Stimulated activated CD4-positive, alpha-beta T cell treated with anti-CD3 and anti-CD28 coated beads, TNF-alpha, amount 100 ng/mL, for 24 hours (primary cell): ENCODE results near the gene UGDH.
A peak's percentile ranks its signal among the peaks of the same experiment; 100 is the strongest.
"Not testable (repeated sequence)": the region's sequence is repeated elsewhere in the genome, so short reads cannot be mapped to it uniquely, and the experiment has no call there.

Experiments used
- DNase-seq, 3 experiments: peaks; one replicate each; pipeline ENCODE4 v3.0.0-alpha.2; 2020; ENCODE audit warnings: low read depth in 3 of 3

Gene UGDH

GRCh38 chr4:39527296-39528060 lies at the start of gene UGDH:
Gene UGDH (minus strand): TSS chr4:39527439. CDS start chr4:39521512, 5,927 bp downstream.
- peak; percentile 77 to 91 (median 81) for DNase-seq

- no peak for DNase-seq
These were observed 47.7 kb upstream of the UGDH start for GRCh38 chr4:39574946-39575345.

GRCh38 chr4:39571504-39571903 lies 44.3 kb upstream of the UGDH start:
- DNase-seq, result no peak

GRCh38 chr4:39571054-39571453 lies 43.8 kb upstream of the UGDH start:
- no peak for DNase-seq

- DNase-seq, result no peak
These were observed 42.0 kb upstream of the UGDH start for GRCh38 chr4:39569209-39569608.

GRCh38 chr4:39568805-39569204 lies 41.6 kb upstream of the UGDH start:
- no peak for DNase-seq

- DNase-seq, result no peak
These were observed 38.8 kb upstream of the UGDH start for GRCh38 chr4:39565878-39566600.

- no peak for DNase-seq
These were observed 36.2 kb upstream of the UGDH start for GRCh38 chr4:39563346-39563847.

- no peak for DNase-seq
These were observed 35.6 kb upstream of the UGDH start for GRCh38 chr4:39562792-39563191.

- no peak for DNase-seq
These were observed 32.4 kb upstream of the UGDH start for GRCh38 chr4:39559626-39560025.

- DNase-seq, result no peak
These were observed 28.2 kb upstream of the UGDH start for GRCh38 chr4:39555472-39555871.

- DNase-seq, result no peak
These were observed 21.3 kb upstream of the UGDH start for GRCh38 chr4:39548425-39549067.

- DNase-seq, result no peak
These were observed 17.5 kb upstream of the UGDH start for GRCh38 chr4:39544580-39545315.

GRCh38 chr4:39544080-39544479 lies 16.8 kb upstream of the UGDH start:
- DNase-seq, result not testable (repeated sequence)

GRCh38 chr4:39543034-39543433 lies 15.8 kb upstream of the UGDH start:
- no peak for DNase-seq

- no peak for DNase-seq
These were observed 15.4 kb upstream of the UGDH start for GRCh38 chr4:39542611-39543012.

GRCh38 chr4:39541987-39542610 lies 14.9 kb upstream of the UGDH start:
- DNase-seq, result no peak

GRCh38 chr4:39539089-39539611 lies 11.9 kb upstream of the UGDH start:
- no peak for DNase-seq

- no peak for DNase-seq
These were observed 6.3 kb upstream of the UGDH start for GRCh38 chr4:39533541-39533940.

GRCh38 chr4:39532237-39532636 lies 5.0 kb upstream of the UGDH start:
- not testable (repeated sequence) for DNase-seq

GRCh38 chr4:39530682-39531081 lies 3.4 kb upstream of the UGDH start:
- DNase-seq, result no peak
